C4-2B (cell line): ENCODE results near the gene CPSF4L.

Experiments
- ZFX ChIP-seq: fragments of 450-650 bp; IDR thresholded peaks from 2 replicates; pipeline ENCODE4 v1.6.1; 2017
- TF ChIP-seq, protein P1 (sequence below): fragments of 450-650 bp; conservative IDR thresholded peaks from 2 replicates; pipeline ENCODE4 v1.5.1; 2017; ENCODE audit warnings: mild to moderate bottlenecking

- TF ChIP-seq, protein P1, sequence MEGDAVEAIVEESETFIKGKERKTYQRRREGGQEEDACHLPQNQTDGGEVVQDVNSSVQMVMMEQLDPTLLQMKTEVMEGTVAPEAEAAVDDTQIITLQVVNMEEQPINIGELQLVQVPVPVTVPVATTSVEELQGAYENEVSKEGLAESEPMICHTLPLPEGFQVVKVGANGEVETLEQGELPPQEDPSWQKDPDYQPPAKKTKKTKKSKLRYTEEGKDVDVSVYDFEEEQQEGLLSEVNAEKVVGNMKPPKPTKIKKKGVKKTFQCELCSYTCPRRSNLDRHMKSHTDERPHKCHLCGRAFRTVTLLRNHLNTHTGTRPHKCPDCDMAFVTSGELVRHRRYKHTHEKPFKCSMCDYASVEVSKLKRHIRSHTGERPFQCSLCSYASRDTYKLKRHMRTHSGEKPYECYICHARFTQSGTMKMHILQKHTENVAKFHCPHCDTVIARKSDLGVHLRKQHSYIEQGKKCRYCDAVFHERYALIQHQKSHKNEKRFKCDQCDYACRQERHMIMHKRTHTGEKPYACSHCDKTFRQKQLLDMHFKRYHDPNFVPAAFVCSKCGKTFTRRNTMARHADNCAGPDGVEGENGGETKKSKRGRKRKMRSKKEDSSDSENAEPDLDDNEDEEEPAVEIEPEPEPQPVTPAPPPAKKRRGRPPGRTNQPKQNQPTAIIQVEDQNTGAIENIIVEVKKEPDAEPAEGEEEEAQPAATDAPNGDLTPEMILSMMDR, result no peak
- no peak for TF ChIP-seq ZFX
These were observed 20.9 kb upstream of the CPSF4L start for GRCh38 chr17:73282629-73283028.
